ENCODE measurements around the gene ITGB4. TPM values are rescaled to one million over a fixed set of nuclear protein-coding genes. Genes with fewer than 3 reads are reported as not detected.
A peak's percentile ranks its signal among the peaks of the same experiment; 100 is the strongest.

Gene ITGB4
- total and polyA plus RNA-seq, 2 of the 13 experiments (the other 11 are each of a cell fraction or from before 2014, with no cell fraction given) = 6.9 to 14.5 TPM

DNA sequence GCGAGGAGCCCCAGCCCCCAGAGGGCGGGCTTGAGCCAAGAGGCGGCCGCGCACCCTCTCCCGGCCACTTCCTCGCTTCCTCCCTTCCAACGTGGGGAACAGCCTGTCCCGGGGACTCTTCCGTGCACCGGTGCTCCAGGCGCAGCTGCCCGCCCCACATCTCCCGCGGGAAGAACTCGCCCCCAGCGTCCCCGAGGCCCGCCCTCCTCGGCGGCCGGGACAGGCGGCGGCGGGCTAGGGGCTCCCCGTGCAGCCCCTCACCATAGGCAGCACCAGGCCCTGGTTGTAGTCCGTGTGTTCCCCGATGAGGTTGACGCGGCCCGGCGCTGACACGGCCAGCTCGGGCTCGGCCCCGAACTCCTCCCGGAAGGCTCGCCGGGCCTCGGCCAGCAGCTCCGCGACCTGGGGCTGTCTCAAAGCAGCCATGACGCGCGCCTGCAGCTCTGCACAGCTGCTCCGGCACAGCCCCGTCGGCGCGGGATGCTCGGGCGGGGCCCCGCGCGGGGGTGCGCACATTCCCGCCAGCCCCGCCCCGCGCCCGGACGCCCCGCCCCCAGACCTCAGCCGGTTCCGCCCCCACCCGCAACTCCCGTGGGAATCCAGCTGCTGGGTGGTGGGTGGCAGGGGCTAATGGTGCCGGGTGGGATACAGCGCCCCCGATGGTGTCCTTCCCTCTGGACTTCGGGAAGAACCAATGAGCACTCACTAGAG is 43.6 kb downstream of the ITGB4 start, which contains the start of gene GALK1 (continued):
- peak; percentile 89; the same call in 1 of the 2 replicates for TF ChIP-seq ZFP91 (CRISPR knock-in tag; IDR thresholded peaks at IDR 0.05; ENCODE audit: borderline replicate concordance)
- TF ChIP-seq TBP (CRISPR knock-in tag; IDR thresholded peaks at IDR 0.05) = no peak
- TF ChIP-seq ZNF792 (CRISPR knock-in tag; IDR thresholded peaks at IDR 0.05) = 0 out of 2 replicates have a peak, but pooled peaks have one; percentile 1
- TF ChIP-seq, protein P1, sequence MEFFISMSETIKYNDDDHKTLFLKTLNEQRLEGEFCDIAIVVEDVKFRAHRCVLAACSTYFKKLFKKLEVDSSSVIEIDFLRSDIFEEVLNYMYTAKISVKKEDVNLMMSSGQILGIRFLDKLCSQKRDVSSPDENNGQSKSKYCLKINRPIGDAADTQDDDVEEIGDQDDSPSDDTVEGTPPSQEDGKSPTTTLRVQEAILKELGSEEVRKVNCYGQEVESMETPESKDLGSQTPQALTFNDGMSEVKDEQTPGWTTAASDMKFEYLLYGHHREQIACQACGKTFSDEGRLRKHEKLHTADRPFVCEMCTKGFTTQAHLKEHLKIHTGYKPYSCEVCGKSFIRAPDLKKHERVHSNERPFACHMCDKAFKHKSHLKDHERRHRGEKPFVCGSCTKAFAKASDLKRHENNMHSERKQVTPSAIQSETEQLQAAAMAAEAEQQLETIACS (CRISPR knock-in tag; IDR thresholded peaks at IDR 0.05) = peak; percentile 68
- TF ChIP-seq, protein P2, sequence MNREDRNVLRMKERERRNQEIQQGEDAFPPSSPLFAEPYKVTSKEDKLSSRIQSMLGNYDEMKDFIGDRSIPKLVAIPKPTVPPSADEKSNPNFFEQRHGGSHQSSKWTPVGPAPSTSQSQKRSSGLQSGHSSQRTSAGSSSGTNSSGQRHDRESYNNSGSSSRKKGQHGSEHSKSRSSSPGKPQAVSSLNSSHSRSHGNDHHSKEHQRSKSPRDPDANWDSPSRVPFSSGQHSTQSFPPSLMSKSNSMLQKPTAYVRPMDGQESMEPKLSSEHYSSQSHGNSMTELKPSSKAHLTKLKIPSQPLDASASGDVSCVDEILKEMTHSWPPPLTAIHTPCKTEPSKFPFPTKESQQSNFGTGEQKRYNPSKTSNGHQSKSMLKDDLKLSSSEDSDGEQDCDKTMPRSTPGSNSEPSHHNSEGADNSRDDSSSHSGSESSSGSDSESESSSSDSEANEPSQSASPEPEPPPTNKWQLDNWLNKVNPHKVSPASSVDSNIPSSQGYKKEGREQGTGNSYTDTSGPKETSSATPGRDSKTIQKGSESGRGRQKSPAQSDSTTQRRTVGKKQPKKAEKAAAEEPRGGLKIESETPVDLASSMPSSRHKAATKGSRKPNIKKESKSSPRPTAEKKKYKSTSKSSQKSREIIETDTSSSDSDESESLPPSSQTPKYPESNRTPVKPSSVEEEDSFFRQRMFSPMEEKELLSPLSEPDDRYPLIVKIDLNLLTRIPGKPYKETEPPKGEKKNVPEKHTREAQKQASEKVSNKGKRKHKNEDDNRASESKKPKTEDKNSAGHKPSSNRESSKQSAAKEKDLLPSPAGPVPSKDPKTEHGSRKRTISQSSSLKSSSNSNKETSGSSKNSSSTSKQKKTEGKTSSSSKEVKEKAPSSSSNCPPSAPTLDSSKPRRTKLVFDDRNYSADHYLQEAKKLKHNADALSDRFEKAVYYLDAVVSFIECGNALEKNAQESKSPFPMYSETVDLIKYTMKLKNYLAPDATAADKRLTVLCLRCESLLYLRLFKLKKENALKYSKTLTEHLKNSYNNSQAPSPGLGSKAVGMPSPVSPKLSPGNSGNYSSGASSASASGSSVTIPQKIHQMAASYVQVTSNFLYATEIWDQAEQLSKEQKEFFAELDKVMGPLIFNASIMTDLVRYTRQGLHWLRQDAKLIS (CRISPR knock-in tag; IDR thresholded peaks at IDR 0.05) = no peak
- peak; percentile 5; the same call in 1 of the 2 replicates for TF ChIP-seq ZNF317 (CRISPR knock-in tag; IDR thresholded peaks at IDR 0.05)
- peak; percentile 79 for TF ChIP-seq ZNF263 (CRISPR knock-in tag; IDR thresholded peaks at IDR 0.05)
- TF ChIP-seq DZIP1 (CRISPR knock-in tag; IDR thresholded peaks at IDR 0.05) = peak; percentile 85; the same call in 1 of the 2 replicates
- TF ChIP-seq ZFX (CRISPR knock-in tag; IDR thresholded peaks at IDR 0.05; ENCODE audit: low read depth) = peak; percentile 58
- TF ChIP-seq, protein P3, sequence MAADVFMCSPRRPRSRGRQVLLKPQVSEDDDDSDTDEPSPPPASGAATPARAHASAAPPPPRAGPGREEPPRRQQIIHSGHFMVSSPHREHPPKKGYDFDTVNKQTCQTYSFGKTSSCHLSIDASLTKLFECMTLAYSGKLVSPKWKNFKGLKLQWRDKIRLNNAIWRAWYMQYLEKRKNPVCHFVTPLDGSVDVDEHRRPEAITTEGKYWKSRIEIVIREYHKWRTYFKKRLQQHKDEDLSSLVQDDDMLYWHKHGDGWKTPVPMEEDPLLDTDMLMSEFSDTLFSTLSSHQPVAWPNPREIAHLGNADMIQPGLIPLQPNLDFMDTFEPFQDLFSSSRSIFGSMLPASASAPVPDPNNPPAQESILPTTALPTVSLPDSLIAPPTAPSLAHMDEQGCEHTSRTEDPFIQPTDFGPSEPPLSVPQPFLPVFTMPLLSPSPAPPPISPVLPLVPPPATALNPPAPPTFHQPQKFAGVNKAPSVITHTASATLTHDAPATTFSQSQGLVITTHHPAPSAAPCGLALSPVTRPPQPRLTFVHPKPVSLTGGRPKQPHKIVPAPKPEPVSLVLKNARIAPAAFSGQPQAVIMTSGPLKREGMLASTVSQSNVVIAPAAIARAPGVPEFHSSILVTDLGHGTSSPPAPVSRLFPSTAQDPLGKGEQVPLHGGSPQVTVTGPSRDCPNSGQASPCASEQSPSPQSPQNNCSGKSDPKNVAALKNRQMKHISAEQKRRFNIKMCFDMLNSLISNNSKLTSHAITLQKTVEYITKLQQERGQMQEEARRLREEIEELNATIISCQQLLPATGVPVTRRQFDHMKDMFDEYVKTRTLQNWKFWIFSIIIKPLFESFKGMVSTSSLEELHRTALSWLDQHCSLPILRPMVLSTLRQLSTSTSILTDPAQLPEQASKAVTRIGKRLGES (CRISPR knock-in tag; IDR thresholded peaks at IDR 0.05; ENCODE audit: borderline replicate concordance) = peak; percentile 67; the same call in 1 of the 2 replicates
- TF ChIP-seq ZNF256 (CRISPR knock-in tag; conservative IDR thresholded peaks at IDR 0.05) = 0 out of 2 replicates have a peak, but pooled peaks have one; percentile 44
- TF ChIP-seq ZNF513 (CRISPR knock-in tag; conservative IDR thresholded peaks at IDR 0.05) = 0 out of 2 replicates have a peak, but pooled peaks have one; percentile 69
- TF ChIP-seq IRF2 (CRISPR knock-in tag; IDR thresholded peaks at IDR 0.05) = no peak
- TF ChIP-seq HMG20A (CRISPR knock-in tag; IDR thresholded peaks at IDR 0.05; ENCODE audit: borderline replicate concordance) = no peak
